HCT116 (cell line): ENCODE data around the gene LRBA. TPM values are rescaled to one million over a fixed set of nuclear protein-coding genes. Genes with fewer than 3 reads are reported as not detected.

Experiments used
- ATAC-seq: fragments of 200-7000 bp; cut with Tn5 transposase; 2 replicates; pipeline ENCODE4 v1.9.1; 2020; ENCODE audit warnings: mild to moderate bottlenecking, moderate library complexity
- BruUV-seq: library from RNA; stranded (reverse); fragments of 400-500 nt; replicated peaks from 2 replicates; lab custom pipeline; 2021; lab: Mats Ljungman, UMichigan
- CTCF ChIA-PET: fragments of 300-600 bp; sonication (Branson Sonifier 250); formaldehyde crosslinking; loops from one replicate; lab custom pipeline; 2021; ENCODE audit warnings: antibody characterized with exemption; lab: Charles Lee
- POLR2A ChIA-PET: fragments of 300-600, 350-600 bp; sonication (Branson Sonifier 250); formaldehyde crosslinking; loops from one replicate; lab custom pipeline; 2021; ENCODE audit warnings: antibody characterized with exemption; lab: Charles Lee
- RAD21 ChIA-PET, 2 experiments: fragments of 300-600 bp; sonication (Branson Sonifier 250); formaldehyde crosslinking; loops; one replicate each; lab custom pipeline; 2023; ENCODE audit warnings: low total read pairs in 2 of 2; ENCODE audit not compliant: uncharacterized antibody in 2 of 2, unreplicated experiment in 2 of 2, low non-redundant PET in 1 of 2; lab: Charles Lee
- DNase-seq: peaks from one replicate; pipeline ENCODE4 v3.0.0-alpha.2; 2010; ENCODE audit warnings: low read depth, low spot score
- H2AFZ ChIP-seq: fragments of 200-600 bp; shearing (Covaris generic), sonication (generic); 2 replicates; pipeline ENCODE4 v1.6.1; 2017; ENCODE audit warnings: low read depth, mixed run types, mixed read lengths, antibody characterized with exemption, low read length; ENCODE audit not compliant: poor library complexity, severe bottlenecking
- H3K27ac ChIP-seq: 2 replicates; pipeline ENCODE4 v1.5.1; 2012; ENCODE audit warnings: low read depth, low read length
- H3K27me3 ChIP-seq: fragments of 200-600 bp; sonication (generic); 2 replicates; pipeline ENCODE4 v1.6.1; 2016; ENCODE audit warnings: mixed run types, low read length, mixed read lengths; ENCODE audit not compliant: insufficient read depth
- H3K36me3 ChIP-seq, 2 experiments: fragments of 200-500 bp in 1 of 2; fragments of 200-600 bp in 1 of 2; sonication (Bioruptor generic) in 1 of 2; sonication (generic) in 1 of 2; 2 replicates each; pipeline versions ENCODE4 v1.5.1 to v1.6.1; 2014 to 2016; ENCODE audit warnings: low read length in 2 of 2, inconsistent platforms in 1 of 2, mixed read lengths in 1 of 2, mixed run types in 1 of 2; ENCODE audit not compliant: insufficient read depth in 2 of 2, control insufficient read depth in 1 of 2
- H3K4me1 ChIP-seq, 2 experiments: fragments of 200-600 bp in 1 of 2; sonication (generic) in 1 of 2; 2 replicates each; pipeline versions ENCODE4 v1.5.1 to v1.6.1; 2012 to 2017; ENCODE audit warnings: low read length in 2 of 2, inconsistent platforms in 1 of 2, mild to moderate bottlenecking in 1 of 2, mixed read lengths in 1 of 2, mixed run types in 1 of 2, moderate library complexity in 1 of 2; ENCODE audit not compliant: insufficient read depth in 2 of 2, control insufficient read depth in 1 of 2
- H3K4me2 ChIP-seq: fragments of 200-600 bp; sonication (generic); 2 replicates; pipeline ENCODE4 v1.6.1; 2017; ENCODE audit warnings: mixed run types, low read length, mixed read lengths
- H3K4me3 ChIP-seq, 2 experiments: fragments of 200-600 bp in 1 of 2; sonication (generic) in 1 of 2; replicated peaks in 1 of 2; 2 replicates each; pipeline ENCODE4 v1.5.1; 2011 to 2016; ENCODE audit warnings: low read length in 2 of 2, control low read depth in 1 of 2, low read depth in 1 of 2, mild to moderate bottlenecking in 1 of 2, mixed read lengths in 1 of 2, mixed run types in 1 of 2
- H3K79me2 ChIP-seq: fragments of 200-600 bp; sonication (generic); 2 replicates; pipeline ENCODE4 v1.6.1; 2017; ENCODE audit warnings: mild to moderate bottlenecking, mixed run types, low read length, moderate library complexity, mixed read lengths; ENCODE audit not compliant: insufficient read depth
- H3K9ac ChIP-seq: fragments of 200-600 bp; sonication (generic); 2 replicates; pipeline ENCODE4 v1.6.1; 2016; ENCODE audit warnings: low read length, mixed read lengths
- H3K9me2 ChIP-seq: fragments of 200-600 bp; sonication (generic), shearing (Covaris generic); 2 replicates; pipeline ENCODE4 v1.6.1; 2017; ENCODE audit warnings: mixed run types, mild to moderate bottlenecking, moderate library complexity; ENCODE audit not compliant: insufficient read depth
- H3K9me3 ChIP-seq, 2 experiments: fragments of 200-500 bp in 1 of 2; fragments of 200-600 bp in 1 of 2; sonication (Bioruptor generic) in 1 of 2; sonication (generic) in 1 of 2; 2 replicates each; pipeline ENCODE4 v1.6.1; 2014 to 2017; ENCODE audit warnings: low read length in 2 of 2, mixed read lengths in 2 of 2, inconsistent platforms in 1 of 2, low read depth in 1 of 2, mild to moderate bottlenecking in 1 of 2, mixed run types in 1 of 2, moderate library complexity in 1 of 2; ENCODE audit not compliant: control insufficient read depth in 1 of 2, insufficient read depth in 1 of 2
- H4K20me1 ChIP-seq: fragments of 200-600 bp; sonication (generic), shearing (Covaris generic); 2 replicates; pipeline ENCODE4 v1.6.1; 2017; ENCODE audit warnings: mixed run types, mild to moderate bottlenecking, moderate library complexity; ENCODE audit not compliant: insufficient read depth
- CBX3 ChIP-seq: IDR thresholded peaks from 2 replicates; pipeline ENCODE4 v1.6.1; 2012; ENCODE audit warnings: low read depth
- CEBPB ChIP-seq: IDR thresholded peaks from 2 replicates; pipeline ENCODE4 v1.6.1; 2012; ENCODE audit warnings: low read depth
- ELF1 ChIP-seq: IDR thresholded peaks from 2 replicates; pipeline ENCODE4 v1.6.1; 2012; ENCODE audit warnings: low read depth, borderline replicate concordance
- EZH2 ChIP-seq: fragments of 200-600 bp; sonication (generic); IDR thresholded peaks from 2 replicates; pipeline ENCODE4 v1.6.1; 2017; ENCODE audit warnings: antibody characterized with exemption, mixed run types
- FOSL1 ChIP-seq: IDR thresholded peaks from 2 replicates; pipeline ENCODE4 v1.6.1; 2012; ENCODE audit warnings: low read depth
- JUND ChIP-seq: IDR thresholded peaks from 2 replicates; pipeline ENCODE4 v1.6.1; 2012
- POLR2A ChIP-seq: IDR thresholded peaks from 2 replicates; pipeline ENCODE4 v1.7.0; 2011; ENCODE audit warnings: borderline replicate concordance; ENCODE audit not compliant: insufficient read depth, insufficient read length; ENCODE audit errors: extremely low read depth
- POLR2AphosphoS5 ChIP-seq: IDR thresholded peaks from 2 replicates; pipeline ENCODE4 v1.6.1; 2011; ENCODE audit warnings: mild to moderate bottlenecking, low read depth, low read length, moderate library complexity
- RAD21 ChIP-seq: IDR thresholded peaks from 2 replicates; pipeline ENCODE4 v1.6.1; 2012; ENCODE audit warnings: low read depth, mild to moderate bottlenecking
- SIN3A ChIP-seq: IDR thresholded peaks from 2 replicates; pipeline ENCODE4 v1.6.1; 2012; ENCODE audit warnings: low read depth
- SRF ChIP-seq: IDR thresholded peaks from 2 replicates; pipeline ENCODE4 v1.6.1; 2012; ENCODE audit warnings: low read depth
- TCF7L2 ChIP-seq: IDR thresholded peaks from 2 replicates; pipeline ENCODE4 v1.7.0; 2011; ENCODE audit warnings: borderline replicate concordance, inconsistent platforms; ENCODE audit not compliant: insufficient read depth, insufficient read length; ENCODE audit errors: extremely low read depth
- ZNF274 ChIP-seq: fragments of 200-500 bp; sonication (Bioruptor generic); IDR thresholded peaks from 2 replicates; pipeline ENCODE4 v1.6.1; 2014; ENCODE audit warnings: mild to moderate bottlenecking, low read depth, low read length, inconsistent platforms
- intact Hi-C: fragments of 100-400 bp; cut with micrococcal nuclease; formaldehyde crosslinking; loops from 2 replicates; pipeline ENCODE4 v1.10.0; 2022
- total RNA-seq: library from RNA; stranded (reverse); gene quantifications from one replicate; pipeline ENCODE4 v1.2.1, GENCODE V29; 2021; ENCODE audit not compliant: unreplicated experiment
- TF ChIP-seq, protein P1 (sequence below): IDR thresholded peaks from 2 replicates; pipeline ENCODE4 v1.6.1; 2012; ENCODE audit warnings: low read depth
- TF ChIP-seq, protein P2 (sequence below), 3 experiments: fragments of 200-600 bp in 1 of 3; sonication (generic) in 1 of 3; IDR thresholded peaks in 2 of 3; conservative IDR thresholded peaks in 1 of 3; 2 replicates each; pipeline ENCODE4 v1.5.1; 2012 to 2017; ENCODE audit warnings: low read depth in 2 of 3, low read length in 2 of 3, antibody characterized with exemption in 1 of 3, borderline replicate concordance in 1 of 3, control low read depth in 1 of 3, mild to moderate bottlenecking in 1 of 3, mixed read lengths in 1 of 3, mixed run types in 1 of 3, moderate library complexity in 1 of 3; ENCODE audit not compliant: insufficient read depth in 1 of 3
- TF ChIP-seq, protein P3 (sequence below): IDR thresholded peaks from 2 replicates; pipeline ENCODE4 v1.6.1; 2012

Gene LRBA
- total RNA-seq, 1 experiment from 2014 or later, result 79.8 TPM

DNA sequence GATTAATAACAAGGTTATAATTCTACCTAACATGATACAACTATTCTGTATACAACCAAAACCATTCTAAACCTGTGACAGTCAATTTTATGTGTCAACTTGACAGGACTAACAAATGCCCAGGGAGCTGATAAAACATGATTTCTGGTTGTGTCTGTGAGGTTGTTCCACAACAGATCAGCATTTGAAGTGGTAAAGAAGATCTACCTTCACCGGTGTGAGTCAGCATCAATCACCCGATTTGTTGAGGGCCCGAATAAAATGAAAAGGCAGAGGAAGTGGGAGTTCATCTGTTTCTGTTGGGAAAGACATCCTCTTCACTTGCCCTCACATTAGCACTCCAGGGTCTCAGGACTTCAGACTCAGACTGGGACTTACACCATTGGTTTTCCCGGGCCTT lies 245.2 kb downstream of the LRBA start (continued):
- TF ChIP-seq, protein P1, sequence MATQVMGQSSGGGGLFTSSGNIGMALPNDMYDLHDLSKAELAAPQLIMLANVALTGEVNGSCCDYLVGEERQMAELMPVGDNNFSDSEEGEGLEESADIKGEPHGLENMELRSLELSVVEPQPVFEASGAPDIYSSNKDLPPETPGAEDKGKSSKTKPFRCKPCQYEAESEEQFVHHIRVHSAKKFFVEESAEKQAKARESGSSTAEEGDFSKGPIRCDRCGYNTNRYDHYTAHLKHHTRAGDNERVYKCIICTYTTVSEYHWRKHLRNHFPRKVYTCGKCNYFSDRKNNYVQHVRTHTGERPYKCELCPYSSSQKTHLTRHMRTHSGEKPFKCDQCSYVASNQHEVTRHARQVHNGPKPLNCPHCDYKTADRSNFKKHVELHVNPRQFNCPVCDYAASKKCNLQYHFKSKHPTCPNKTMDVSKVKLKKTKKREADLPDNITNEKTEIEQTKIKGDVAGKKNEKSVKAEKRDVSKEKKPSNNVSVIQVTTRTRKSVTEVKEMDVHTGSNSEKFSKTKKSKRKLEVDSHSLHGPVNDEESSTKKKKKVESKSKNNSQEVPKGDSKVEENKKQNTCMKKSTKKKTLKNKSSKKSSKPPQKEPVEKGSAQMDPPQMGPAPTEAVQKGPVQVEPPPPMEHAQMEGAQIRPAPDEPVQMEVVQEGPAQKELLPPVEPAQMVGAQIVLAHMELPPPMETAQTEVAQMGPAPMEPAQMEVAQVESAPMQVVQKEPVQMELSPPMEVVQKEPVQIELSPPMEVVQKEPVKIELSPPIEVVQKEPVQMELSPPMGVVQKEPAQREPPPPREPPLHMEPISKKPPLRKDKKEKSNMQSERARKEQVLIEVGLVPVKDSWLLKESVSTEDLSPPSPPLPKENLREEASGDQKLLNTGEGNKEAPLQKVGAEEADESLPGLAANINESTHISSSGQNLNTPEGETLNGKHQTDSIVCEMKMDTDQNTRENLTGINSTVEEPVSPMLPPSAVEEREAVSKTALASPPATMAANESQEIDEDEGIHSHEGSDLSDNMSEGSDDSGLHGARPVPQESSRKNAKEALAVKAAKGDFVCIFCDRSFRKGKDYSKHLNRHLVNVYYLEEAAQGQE, result no peak
- TF ChIP-seq EZH2, result no peak
- peak; percentile 68 for TF ChIP-seq CEBPB
- no peak for TF ChIP-seq ZNF274
- no peak for TF ChIP-seq POLR2A
- TF ChIP-seq TCF7L2, result peak; percentile 58
- TF ChIP-seq JUND, result peak; percentile 80
- TF ChIP-seq SRF, result no peak
- TF ChIP-seq ELF1, result peak; percentile 11; the same call in 1 of the 2 replicates
- TF ChIP-seq RAD21, result no peak

DNA sequence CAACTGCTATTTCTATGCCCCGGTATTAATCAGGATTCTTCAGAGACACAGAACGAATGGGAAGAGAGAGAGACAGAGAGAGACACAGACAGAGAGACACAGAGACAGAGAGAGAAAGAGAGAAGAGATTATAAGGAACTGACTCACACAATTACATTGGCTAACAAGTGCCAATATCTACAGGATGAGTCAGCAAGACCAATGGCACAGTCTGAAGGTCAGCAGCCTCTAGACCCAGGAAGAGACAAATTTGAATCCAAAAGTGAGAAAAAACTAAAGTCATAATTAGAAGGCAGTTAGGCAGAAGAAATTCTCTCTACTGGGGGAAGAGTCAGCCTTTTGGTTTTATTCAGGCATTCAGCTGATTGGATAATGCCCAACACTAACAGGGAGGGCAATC lies 245.8 kb downstream of the LRBA start:
- ATAC-seq (peak; percentile 86), DNase-seq (peak; percentile 74)
- Histone ChIP-seq H3K27ac (peak overlapping the region; percentile 65), H3K36me3 (no peaks in the 10 kb centered on the region), H3K9me3 (no peaks in the 10 kb centered on the region), H3K9ac (peak overlapping the region; percentile 34; the same call in 1 of the 2 replicates), H4K20me1 (no peaks in the 10 kb centered on the region), H3K9me2 (no peaks in the 10 kb centered on the region), H3K79me2 (no peaks in the 10 kb centered on the region), H3K4me2 (peak overlapping the region; percentile 62), H3K4me3 (peak overlapping the region in 1 of 2 experiments; percentile 44; a peak in 2 of 4 replicates), H2AFZ (no peak overlapping the region), H3K4me1 (peaks cover 19 to 32% of the 10 kb centered on the region in 2 experiments), H3K27me3 (no peaks in the 10 kb centered on the region)
- CTCF ChIA-PET, result no interaction called here
- intact Hi-C loops, result no loop called here
- RAD21 ChIA-PET, result no interaction called here
- POLR2A ChIA-PET, result no interaction called here
- no TSS peak for BruUV-seq
- TF ChIP-seq POLR2AphosphoS5 (no peak), FOSL1 (peak; percentile 94), POLR2A (no peak), CBX3 (peak; percentile 97), SIN3A (0 out of 2 replicates have a peak, but pooled peaks have one; percentile 49), RAD21 (peak; percentile 29; the same call in 1 of the 2 replicates), ZNF274 (no peak), JUND (peak; percentile 93)
- TF ChIP-seq, protein P2, sequence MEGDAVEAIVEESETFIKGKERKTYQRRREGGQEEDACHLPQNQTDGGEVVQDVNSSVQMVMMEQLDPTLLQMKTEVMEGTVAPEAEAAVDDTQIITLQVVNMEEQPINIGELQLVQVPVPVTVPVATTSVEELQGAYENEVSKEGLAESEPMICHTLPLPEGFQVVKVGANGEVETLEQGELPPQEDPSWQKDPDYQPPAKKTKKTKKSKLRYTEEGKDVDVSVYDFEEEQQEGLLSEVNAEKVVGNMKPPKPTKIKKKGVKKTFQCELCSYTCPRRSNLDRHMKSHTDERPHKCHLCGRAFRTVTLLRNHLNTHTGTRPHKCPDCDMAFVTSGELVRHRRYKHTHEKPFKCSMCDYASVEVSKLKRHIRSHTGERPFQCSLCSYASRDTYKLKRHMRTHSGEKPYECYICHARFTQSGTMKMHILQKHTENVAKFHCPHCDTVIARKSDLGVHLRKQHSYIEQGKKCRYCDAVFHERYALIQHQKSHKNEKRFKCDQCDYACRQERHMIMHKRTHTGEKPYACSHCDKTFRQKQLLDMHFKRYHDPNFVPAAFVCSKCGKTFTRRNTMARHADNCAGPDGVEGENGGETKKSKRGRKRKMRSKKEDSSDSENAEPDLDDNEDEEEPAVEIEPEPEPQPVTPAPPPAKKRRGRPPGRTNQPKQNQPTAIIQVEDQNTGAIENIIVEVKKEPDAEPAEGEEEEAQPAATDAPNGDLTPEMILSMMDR (IDR thresholded peaks at IDR 0.05 in 2 of 3, conservative IDR thresholded peaks at IDR 0.05 in 1 of 3; ENCODE audit: borderline replicate concordance in 1 of 3, insufficient read depth in 1 of 3, low read depth in 2 of 3, low read length in 2 of 3), result no peak
- TF ChIP-seq, protein P1, result no peak
- TF ChIP-seq, protein P3, sequence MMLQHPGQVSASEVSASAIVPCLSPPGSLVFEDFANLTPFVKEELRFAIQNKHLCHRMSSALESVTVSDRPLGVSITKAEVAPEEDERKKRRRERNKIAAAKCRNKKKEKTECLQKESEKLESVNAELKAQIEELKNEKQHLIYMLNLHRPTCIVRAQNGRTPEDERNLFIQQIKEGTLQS, result peak; percentile 62; the same call in 1 of the 2 replicates
